ELR (cell line): Measurements from ENCODE around the gene CCDC14.

ENCODE experiments used
- DNase-seq: peaks from one replicate; pipeline ENCODE4 v3.0.0-alpha.2; 2015; ENCODE audit warnings: low read depth

Gene CCDC14

GRCh38 chr3:123961508-123961856 is 453 bp upstream of the CCDC14 start:
- no peak for DNase-seq

- DNase-seq = no peak
These were observed 7.3 kb downstream of the CCDC14 start for GRCh38 chr3:123953735-123954134.

GRCh38 chr3:123952844-123953520 is 8.0 kb downstream of the CCDC14 start:
- no peak for DNase-seq

- DNase-seq = no peak
These were observed 9.2 kb downstream of the CCDC14 start for GRCh38 chr3:123951522-123952447.

- DNase-seq = peak; percentile 62
These were observed 11.4 kb downstream of the CCDC14 start for GRCh38 chr3:123949641-123950040.

- DNase-seq = no peak
These were observed 12.6 kb downstream of the CCDC14 start for GRCh38 chr3:123948449-123948848.

- DNase-seq = no peak
These were observed 13.5 kb downstream of the CCDC14 start for GRCh38 chr3:123947482-123947881.

- DNase-seq = no peak
These were observed 19.5 kb downstream of the CCDC14 start for GRCh38 chr3:123941542-123941941.

- DNase-seq = peak; percentile 20
These were observed 19.9 kb downstream of the CCDC14 start for GRCh38 chr3:123941121-123941520.

- DNase-seq = no peak
These were observed 21.3 kb downstream of the CCDC14 start for GRCh38 chr3:123939706-123940105.

GRCh38 chr3:123936400-123936799 is 24.6 kb downstream of the CCDC14 start:
- DNase-seq = no peak

- DNase-seq = no peak
These were observed 25.2 kb downstream of the CCDC14 start for GRCh38 chr3:123935830-123936229.

- DNase-seq = no peak
These were observed 26.8 kb downstream of the CCDC14 start for GRCh38 chr3:123934250-123934649.

GRCh38 chr3:123930445-123930844 is 30.6 kb downstream of the CCDC14 start:
- no peak for DNase-seq

- DNase-seq = no peak
These were observed 31.7 kb downstream of the CCDC14 start for GRCh38 chr3:123929325-123929724.

- DNase-seq = no peak
These were observed 34.6 kb downstream of the CCDC14 start for GRCh38 chr3:123926396-123926795.

- DNase-seq = no peak
These were observed 40.2 kb downstream of the CCDC14 start for GRCh38 chr3:123920868-123921267.

- no peak for DNase-seq
These were observed 40.6 kb downstream of the CCDC14 start for GRCh38 chr3:123920383-123920782.

- DNase-seq = no peak
These were observed 41.7 kb downstream of the CCDC14 start for GRCh38 chr3:123919353-123919752.

GRCh38 chr3:123914829-123915228 is 46.2 kb downstream of the CCDC14 start:
- DNase-seq = no peak

GRCh38 chr3:123909785-123910184 is 51.2 kb downstream of the CCDC14 start:
- no peak for DNase-seq

- DNase-seq = no peak
These were observed 53.3 kb downstream of the CCDC14 start for GRCh38 chr3:123907720-123908119.

- DNase-seq = no peak
These were observed 61.6 kb downstream of the CCDC14 start for GRCh38 chr3:123899300-123899865.
